NB4 (cell line): ENCODE results near the gene PLA2G2F.

Experiments used
- DNase-seq: peaks from one replicate; pipeline ENCODE4 v3.0.0; 2010; ENCODE audit warnings: low read depth
- H3K4me3 ChIP-seq: one replicate; pipeline ENCODE4 v1.5.1; 2011; ENCODE audit warnings: mild to moderate bottlenecking, low read depth, low read length, moderate library complexity
- CTCF ChIP-seq: IDR thresholded peaks from one replicate; pipeline ENCODE4 v1.5.1; 2012; ENCODE audit warnings: low read depth, low read length
- MYC ChIP-seq: IDR thresholded peaks from 2 replicates; pipeline ENCODE4 v1.6.1; 2011; ENCODE audit warnings: low read depth, low read length
- POLR2A ChIP-seq: IDR thresholded peaks from 2 replicates; pipeline ENCODE4 v1.6.1; 2011; ENCODE audit warnings: mild to moderate bottlenecking; ENCODE audit not compliant: insufficient read length; ENCODE audit errors: extremely low read depth
- TF ChIP-seq, protein P1 (sequence below): IDR thresholded peaks from 2 replicates; pipeline ENCODE4 v1.6.1; 2011; ENCODE audit warnings: low read depth, low read length

The PLA2G2F gene

GRCh38 chr1:20166051-20166450, 26.9 kb downstream of the PLA2G2F start:
- TF ChIP-seq, protein P1, sequence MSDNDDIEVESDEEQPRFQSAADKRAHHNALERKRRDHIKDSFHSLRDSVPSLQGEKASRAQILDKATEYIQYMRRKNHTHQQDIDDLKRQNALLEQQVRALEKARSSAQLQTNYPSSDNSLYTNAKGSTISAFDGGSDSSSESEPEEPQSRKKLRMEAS = peak; percentile 41; the same call in 1 of the 2 replicates
- TF ChIP-seq POLR2A (no peak), MYC (peak; percentile 17; the same call in 1 of the 2 replicates)
- DNase-seq = peak; percentile 89

DNA sequence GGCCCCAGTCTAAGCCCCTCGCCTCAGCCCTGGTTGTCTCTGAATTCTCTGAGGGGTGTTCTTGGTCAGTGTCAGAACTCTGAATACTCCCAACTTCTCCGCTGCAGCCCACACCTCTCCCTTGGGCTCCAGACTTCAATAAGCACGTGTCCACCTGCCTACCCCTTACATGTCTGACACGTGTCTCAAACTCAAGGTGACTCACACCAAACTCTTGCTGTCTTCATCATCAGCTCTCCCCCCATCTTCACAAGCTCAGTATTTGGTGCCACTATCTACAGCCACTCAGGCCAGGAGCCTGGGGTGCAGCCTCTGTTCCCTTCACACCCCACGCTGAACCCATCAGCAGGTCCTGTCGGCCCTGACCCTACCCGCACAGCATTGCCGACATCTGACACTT, 28.0 kb downstream of the PLA2G2F start:
- DNase-seq = no peak
- TF ChIP-seq POLR2A = no peak
- TF ChIP-seq CTCF = no peak
- TF ChIP-seq MYC = no peak
- TF ChIP-seq, protein P1 = no peak
- no peak overlapping the region for H3K4me3 ChIP-seq

More at GRCh38 chr1:20166051-20166450, 26.9 kb downstream of the PLA2G2F start:
- H3K4me3 ChIP-seq = peak overlapping the region; percentile 32

GRCh38 chr1:20168564-20169491, 29.7 kb downstream of the PLA2G2F start:
- no peak for DNase-seq
- TF ChIP-seq, protein P1 = no peak
- TF ChIP-seq MYC = no peak
- no peak for TF ChIP-seq CTCF
- no peak for TF ChIP-seq POLR2A
- H3K4me3 ChIP-seq = no peak overlapping the region

GRCh38 chr1:20169932-20170331, 30.8 kb downstream of the PLA2G2F start:
- TF ChIP-seq POLR2A = no peak
- TF ChIP-seq, protein P1 = no peak
- no peak for TF ChIP-seq CTCF
- TF ChIP-seq MYC = no peak
- no peak overlapping the region for H3K4me3 ChIP-seq
- DNase-seq = no peak

DNA sequence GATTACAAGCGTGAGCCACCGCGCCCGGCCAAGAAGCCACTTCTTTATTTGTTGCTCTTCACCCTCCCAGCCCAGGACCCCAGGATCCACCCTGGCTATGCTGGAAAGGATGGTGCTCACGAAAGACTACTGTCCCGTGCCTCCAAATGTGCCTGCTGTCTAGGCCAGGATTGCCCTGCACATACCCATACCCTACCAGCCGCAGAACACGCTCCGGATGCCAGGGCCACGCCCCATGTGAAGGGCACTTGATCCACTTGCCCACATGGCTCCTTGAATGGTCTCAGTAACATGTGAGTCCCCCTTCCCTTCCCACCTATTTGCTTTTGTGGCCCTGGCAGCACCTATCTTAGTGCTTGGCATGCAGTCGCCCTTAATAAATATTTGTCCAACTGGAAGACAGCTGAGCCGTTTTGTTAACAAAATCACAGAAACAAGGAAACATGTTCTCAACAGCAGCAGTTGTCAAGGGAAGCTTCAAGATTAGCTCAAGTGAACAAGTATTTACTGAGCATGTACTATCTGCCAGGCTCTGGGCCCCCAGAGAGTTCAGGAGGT, 33.0 kb downstream of the PLA2G2F start:
- DNase-seq = no peak
- no peak for TF ChIP-seq POLR2A
- no peak for TF ChIP-seq CTCF
- TF ChIP-seq, protein P1 = no peak
- no peak for TF ChIP-seq MYC
- peak overlapping the region; percentile 34 for H3K4me3 ChIP-seq
